WTC11 (cell line): ENCODE results near the gene RBM7.

ENCODE experiments used
- ATF6 ChIP-seq: sonication (generic); formaldehyde crosslinking; IDR thresholded peaks from 2 replicates; pipeline ENCODE4 v1.8.1; 2023; ENCODE audit warnings: mild to moderate bottlenecking, missing genetic modification reagents
- CTCF ChIP-seq: fragments of 200-600 bp; IDR thresholded peaks from 2 replicates; pipeline ENCODE4 v1.8.0; 2022; ENCODE audit warnings: antibody characterized with exemption
- FOXK1 ChIP-seq: sonication (generic); formaldehyde crosslinking; IDR thresholded peaks from 2 replicates; pipeline ENCODE4 v1.8.0; 2022; ENCODE audit warnings: mild to moderate bottlenecking, moderate library complexity, missing genetic modification reagents
- FOXP1 ChIP-seq: sonication (generic); formaldehyde crosslinking; IDR thresholded peaks from 2 replicates; pipeline ENCODE4 v1.8.0; 2022; ENCODE audit warnings: missing genetic modification reagents, mild to moderate bottlenecking, moderate library complexity, borderline replicate concordance
- MAX ChIP-seq: sonication (generic); formaldehyde crosslinking; IDR thresholded peaks from 2 replicates; pipeline ENCODE4 v1.8.0; 2022; ENCODE audit warnings: mild to moderate bottlenecking, missing genetic modification reagents
- NFYB ChIP-seq: sonication (generic); formaldehyde crosslinking; conservative IDR thresholded peaks from 2 replicates; pipeline ENCODE4 v1.8.0; 2022; ENCODE audit warnings: low read depth, missing genetic modification reagents
- NR2C2 ChIP-seq: sonication (generic); formaldehyde crosslinking; IDR thresholded peaks from 2 replicates; pipeline ENCODE4 v1.8.0; 2022; ENCODE audit warnings: mild to moderate bottlenecking, missing genetic modification reagents
- SMAD4 ChIP-seq: sonication (generic); formaldehyde crosslinking; IDR thresholded peaks from 2 replicates; pipeline ENCODE4 v1.8.0; 2022; ENCODE audit warnings: mild to moderate bottlenecking, missing genetic modification reagents
- SP1 ChIP-seq: sonication (generic); formaldehyde crosslinking; conservative IDR thresholded peaks from 2 replicates; pipeline ENCODE4 v1.8.1; 2022; ENCODE audit warnings: missing genetic modification reagents

GRCh38 chr11:114386131-114386530 lies 14.3 kb upstream of the RBM7 start:
- no peak for TF ChIP-seq SP1 (CRISPR knock-in tag)
- no peak for TF ChIP-seq CTCF
- no peak for TF ChIP-seq ATF6 (CRISPR knock-in tag)
- no peak for TF ChIP-seq SMAD4 (CRISPR knock-in tag)
- TF ChIP-seq FOXK1 (CRISPR knock-in tag), result no peak
- TF ChIP-seq MAX, result no peak
- no peak for TF ChIP-seq NFYB (CRISPR knock-in tag)
- no peak for TF ChIP-seq NR2C2 (CRISPR knock-in tag)
- no peak for TF ChIP-seq FOXP1 (CRISPR knock-in tag)
